CD4-positive, CD25-positive, alpha-beta regulatory T cell (primary cell): ENCODE measurements around the gene ANKS1B. TPM values are rescaled to one million over a fixed set of nuclear protein-coding genes. Genes with fewer than 3 reads are reported as not detected.
"Not testable (repeated sequence)": the region's sequence is repeated elsewhere in the genome, so short reads cannot be mapped to it uniquely, and the experiment has no call there.

ENCODE experiments used
- ATAC-seq, 2 donors: fragments of 150-1000 bp; cut with Tn5 transposase; one replicate each; pipeline ENCODE4 v1.10.0; 2021; ENCODE audit warnings: low read depth in 2 of 2, moderate number of reproducible peaks in 2 of 2, moderate library complexity in 1 of 2
- DNase-seq, 3 donors: peaks; one replicate each; pipeline versions ENCODE4 v3.0.0 to v3.0.0-alpha.2; 2012 to 2022; ENCODE audit warnings: mixed read lengths in 1 of 3
- H3K27ac ChIP-seq: one replicate; pipeline ENCODE4 v1.7.0; 2013; ENCODE audit warnings: mild to moderate bottlenecking, low read length; ENCODE audit not compliant: insufficient read depth, poor library complexity, severe bottlenecking
- H3K27me3 ChIP-seq: one replicate; pipeline ENCODE4 v1.7.0; 2013; ENCODE audit warnings: low read length; ENCODE audit not compliant: control insufficient read depth, insufficient read depth
- H3K36me3 ChIP-seq: one replicate; pipeline ENCODE4 v1.7.0; 2013; ENCODE audit warnings: mild to moderate bottlenecking, low read length, moderate library complexity; ENCODE audit not compliant: control insufficient read depth, insufficient read depth
- H3K4me1 ChIP-seq: 2 replicates; pipeline ENCODE4 v1.7.0; 2013; ENCODE audit warnings: mild to moderate bottlenecking, low read length; ENCODE audit not compliant: insufficient read depth, control insufficient read depth, poor library complexity, severe bottlenecking
- H3K4me3 ChIP-seq: one replicate; pipeline ENCODE4 v1.7.0; 2013; ENCODE audit warnings: low read depth, mild to moderate bottlenecking, low read length, moderate library complexity
- H3K9me3 ChIP-seq, 2 experiments: 1 replicate in 1 of 2; 2 replicates in 1 of 2; pipeline ENCODE4 v1.7.0; 2013; ENCODE audit warnings: low read length in 2 of 2, mild to moderate bottlenecking in 1 of 2, moderate library complexity in 1 of 2; ENCODE audit not compliant: control insufficient read depth in 2 of 2
- H3K27ac Mint-ChIP-seq, 3 donors: one replicate each; pipeline ENCODE4 v1.8.0; 2020 to 2022; ENCODE audit warnings: mild to moderate bottlenecking in 3 of 3, mixed read lengths in 3 of 3, moderate library complexity in 2 of 3
- H3K27me3 Mint-ChIP-seq: one replicate; pipeline ENCODE4 v1.8.0; 2022; ENCODE audit warnings: mild to moderate bottlenecking, mixed read lengths
- H3K36me3 Mint-ChIP-seq: one replicate; pipeline ENCODE4 v1.8.0; 2020; ENCODE audit warnings: mixed read lengths
- H3K4me1 Mint-ChIP-seq, 4 donors: one replicate each; pipeline ENCODE4 v1.8.0; 2020 to 2022; ENCODE audit warnings: mixed read lengths in 4 of 4, mild to moderate bottlenecking in 1 of 4
- H3K4me3 Mint-ChIP-seq, 4 donors: one replicate each; pipeline ENCODE4 v1.8.0; 2020 to 2022; ENCODE audit warnings: mild to moderate bottlenecking in 4 of 4, mixed read lengths in 4 of 4, moderate library complexity in 3 of 4
- H3K9me3 Mint-ChIP-seq, 7 donors: one replicate each; pipeline ENCODE4 v1.8.0; 2020 to 2022; ENCODE audit warnings: mixed read lengths in 7 of 7, mild to moderate bottlenecking in 3 of 7, moderate library complexity in 2 of 7
- polyA plus RNA-seq, 4 donors: library from polyadenylated mRNA; unstranded; fragments of 300-500 nt; fragmentation: Illumina TruSeq; gene quantifications; one replicate each; pipeline ENCODE4 v1.2.3, GENCODE V29; 2021
- total RNA-seq: library from RNA; stranded (reverse); gene quantifications from one replicate; pipeline ENCODE4 v1.2.3, GENCODE V29; 2022

The ANKS1B gene
- total and polyA plus RNA-seq, 5 donors from 2014 or later: 4.0 to 15.9 (median 9.5) TPM

DNA sequence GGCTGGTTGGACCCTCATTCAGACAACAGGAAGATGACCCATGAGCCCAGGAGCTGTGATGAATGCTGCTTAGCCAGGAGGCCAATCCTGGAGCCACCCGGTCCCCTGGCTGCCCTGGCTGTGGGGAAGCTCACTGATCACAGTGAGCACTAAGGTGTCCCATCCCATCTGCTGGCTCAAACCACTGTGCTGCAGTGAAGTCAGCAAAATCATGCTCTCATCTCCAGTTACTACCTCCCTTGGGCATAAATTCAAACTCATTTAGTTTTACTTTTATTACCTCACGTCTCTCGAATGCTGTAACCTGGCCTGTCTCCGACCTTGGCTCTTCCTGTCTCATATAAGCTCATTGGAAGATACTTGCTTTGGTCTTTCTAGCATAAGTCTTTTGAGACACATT, 1227.3 kb downstream of the ANKS1B start:
- ATAC-seq: no peak
- H3K9me3 Mint-ChIP-seq: peaks cover 0 to 2% (median 0%) of the 10 kb centered on the region in 7 donors

DNA sequence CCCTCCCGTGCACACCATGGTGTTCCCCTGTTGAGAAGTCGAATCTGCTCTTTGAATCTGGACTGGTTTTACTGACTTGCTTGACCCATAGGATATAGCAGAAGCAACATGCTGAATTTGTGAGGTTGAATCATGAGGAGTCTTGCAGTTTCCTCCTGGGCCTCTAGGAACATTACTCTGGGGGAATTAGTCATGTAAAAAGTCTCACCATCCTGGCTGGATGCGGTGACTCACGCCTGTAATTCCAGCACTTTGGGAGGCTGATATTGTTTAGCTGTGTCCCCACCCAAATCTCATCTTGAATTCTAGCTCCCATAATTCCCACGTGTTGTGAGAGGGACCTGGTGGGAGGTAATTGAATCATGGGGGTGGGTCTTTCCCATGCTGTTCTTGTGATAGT, 1228.9 kb downstream of the ANKS1B start:
- peaks cover 13% of the 10 kb centered on the region for H3K4me1 ChIP-seq
- not testable (repeated sequence) for H3K36me3 Mint-ChIP-seq, H3K27me3 ChIP-seq, H3K27ac ChIP-seq, DNase-seq, H3K27me3 Mint-ChIP-seq, H3K9me3 Mint-ChIP-seq, H3K4me3 ChIP-seq, H3K36me3 ChIP-seq, ATAC-seq, H3K9me3 ChIP-seq
- peak overlapping the region in 1 of 4 donors; percentile 2 for H3K4me3 Mint-ChIP-seq
- peaks cover 4 to 16% (median 12%) of the 10 kb centered on the region in 4 donors for H3K4me1 Mint-ChIP-seq
- H3K27ac Mint-ChIP-seq: peak overlapping the region in 1 of 3 donors; percentile 67

More for the DNA sequence above, 1227.3 kb downstream of the ANKS1B start:
- H3K4me1 Mint-ChIP-seq: peaks cover 4 to 16% (median 12%) of the 10 kb centered on the region in 4 donors
- no peaks in the 10 kb centered on the region for H3K27me3 Mint-ChIP-seq
- no peaks in the 10 kb centered on the region for H3K36me3 Mint-ChIP-seq
- no peak overlapping the region for H3K4me3 Mint-ChIP-seq
- Histone ChIP-seq H3K9me3 (no peaks in the 10 kb centered on the region), H3K27ac (no peak overlapping the region), H3K4me1 (peaks cover 13% of the 10 kb centered on the region), H3K36me3 (no peaks in the 10 kb centered on the region), H3K27me3 (no peaks in the 10 kb centered on the region), H3K4me3 (no peak overlapping the region)
- H3K27ac Mint-ChIP-seq: no peak overlapping the region
- no peak for DNase-seq

DNA sequence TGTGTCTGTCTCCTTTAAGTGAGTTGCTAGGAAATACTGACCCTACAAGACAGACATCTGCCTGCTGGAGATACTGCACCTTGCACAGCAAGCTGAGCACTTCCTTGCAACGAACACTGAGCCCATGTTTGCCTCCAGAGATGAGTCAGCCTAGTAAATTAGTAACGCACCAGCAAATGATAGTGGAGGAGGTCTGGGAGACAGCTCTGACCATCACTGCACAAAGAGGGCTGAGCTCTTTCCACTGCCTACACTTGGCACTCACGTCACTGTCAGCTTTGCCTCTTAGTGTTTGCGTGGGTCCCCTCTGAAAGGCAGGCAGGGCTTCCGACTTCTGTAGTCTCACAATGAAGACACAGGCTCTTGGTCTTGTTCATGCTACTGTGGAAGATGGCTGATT, 1230.6 kb downstream of the ANKS1B start:
- DNase-seq: peak in 1 of 3 donors; percentile 64
- no peaks in the 10 kb centered on the region for H3K27me3 ChIP-seq
- Mint-ChIP-seq H3K36me3 (no peaks in the 10 kb centered on the region), H3K9me3 (no peaks in the 10 kb centered on the region), H3K4me1 (peaks cover 4 to 16% (median 12%) of the 10 kb centered on the region in 4 donors), H3K4me3 (peak overlapping the region in 3 of 4 donors; percentile 1 to 59 (median 17)), H3K27ac (peak overlapping the region in 2 of 3 donors; percentile 22 to 47), H3K27me3 (no peaks in the 10 kb centered on the region)
- peak overlapping the region; percentile 43 for H3K4me3 ChIP-seq
- peak; percentile 56 to 59 for ATAC-seq
- H3K9me3 ChIP-seq: no peaks in the 10 kb centered on the region
- peak overlapping the region; percentile 19 for H3K27ac ChIP-seq
- H3K4me1 ChIP-seq: peaks cover 13% of the 10 kb centered on the region
- no peaks in the 10 kb centered on the region for H3K36me3 ChIP-seq

DNA sequence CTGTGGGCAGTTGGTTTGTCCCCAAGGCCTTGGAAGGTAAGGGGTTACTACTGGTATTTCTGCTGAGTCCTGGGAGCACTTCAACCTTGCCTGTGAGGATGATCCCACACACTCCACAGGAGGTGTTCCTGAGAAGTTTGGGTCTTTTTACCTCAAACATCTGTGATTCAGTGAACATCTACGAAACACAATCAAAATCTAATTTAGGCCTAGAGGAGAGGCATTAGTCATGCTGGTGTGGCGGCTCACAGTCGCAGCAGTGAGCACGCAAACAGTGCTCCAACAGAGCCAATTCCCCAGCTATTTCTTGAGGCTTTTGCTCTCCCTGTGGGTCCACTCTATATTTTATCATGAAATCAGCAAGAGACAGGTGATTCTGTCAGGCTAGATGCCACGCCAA, 1232.0 kb downstream of the ANKS1B start:
- Mint-ChIP-seq H3K27me3 (peaks cover 2% of the 10 kb centered on the region), H3K27ac (no peak overlapping the region), H3K9me3 (no peaks in the 10 kb centered on the region), H3K4me1 (peaks cover 4 to 16% (median 12%) of the 10 kb centered on the region in 4 donors), H3K36me3 (no peaks in the 10 kb centered on the region), H3K4me3 (peak overlapping the region in 1 of 4 donors; percentile 34)
- Histone ChIP-seq H3K4me3 (no peak overlapping the region), H3K27me3 (no peaks in the 10 kb centered on the region), H3K36me3 (no peaks in the 10 kb centered on the region), H3K27ac (no peak overlapping the region), H3K9me3 (no peaks in the 10 kb centered on the region), H3K4me1 (peaks cover 13% of the 10 kb centered on the region)
- DNase-seq: no peak
- ATAC-seq: no peak

DNA sequence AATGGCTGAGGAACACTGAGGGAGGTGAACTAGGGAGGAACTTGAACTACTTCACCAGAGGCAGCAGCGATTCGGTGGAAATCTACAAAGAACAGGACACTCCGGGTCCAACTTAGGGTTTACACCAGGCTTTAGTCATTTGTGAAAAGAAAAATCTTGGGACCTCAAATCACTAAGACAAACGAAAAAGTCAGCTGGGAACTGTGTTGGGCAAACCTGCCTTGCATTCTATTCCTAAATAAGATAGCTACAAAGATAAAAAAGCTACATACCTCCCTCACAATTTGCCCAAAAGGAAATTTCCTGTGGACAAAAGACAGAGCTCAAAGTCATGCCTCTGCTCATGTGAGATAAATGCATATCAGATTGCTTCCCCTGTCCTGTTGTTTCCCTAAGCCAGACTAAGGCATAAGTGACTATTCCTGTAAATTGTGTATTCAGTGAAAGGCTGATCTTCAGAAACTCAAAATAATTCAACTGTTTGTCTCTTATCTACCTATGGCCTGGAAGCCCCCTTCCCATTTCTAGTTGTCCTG, 1233.1 kb downstream of the ANKS1B start:
- Histone ChIP-seq H3K36me3 (no peaks in the 10 kb centered on the region), H3K4me1 (peaks cover 13% of the 10 kb centered on the region), H3K4me3 (no peak overlapping the region), H3K9me3 (no peaks in the 10 kb centered on the region), H3K27me3 (no peaks in the 10 kb centered on the region), H3K27ac (no peak overlapping the region)
- Mint-ChIP-seq H3K4me3 (no peak overlapping the region), H3K4me1 (peaks cover 8 to 19% (median 13%) of the 10 kb centered on the region in 4 donors), H3K36me3 (no peaks in the 10 kb centered on the region), H3K27me3 (peaks cover 6% of the 10 kb centered on the region), H3K9me3 (no peaks in the 10 kb centered on the region), H3K27ac (no peak overlapping the region)
- ATAC-seq (no peak), DNase-seq (no peak)

DNA sequence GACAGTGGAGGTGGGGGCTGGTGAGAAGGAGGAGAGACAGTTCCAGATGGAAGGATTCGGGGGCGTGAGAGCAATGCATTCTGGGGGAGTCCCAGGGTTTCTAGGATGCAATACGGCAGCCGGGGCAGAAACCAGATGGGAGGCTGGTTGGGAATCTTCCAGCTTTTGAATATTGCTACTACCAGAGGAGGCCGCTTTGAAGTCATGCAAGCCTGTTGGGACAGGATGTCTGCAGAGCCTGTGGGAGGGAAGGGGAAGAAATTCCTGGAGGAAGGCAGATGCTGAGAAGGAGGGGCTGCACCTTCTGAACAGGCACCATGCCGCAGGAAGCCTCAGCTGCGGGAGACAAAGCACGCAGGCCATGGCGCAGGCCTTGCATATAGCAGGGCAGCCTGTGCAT, 1234.2 kb downstream of the ANKS1B start:
- Mint-ChIP-seq H3K36me3 (no peaks in the 10 kb centered on the region), H3K27ac (no peak overlapping the region), H3K27me3 (peaks cover 9% of the 10 kb centered on the region), H3K9me3 (no peaks in the 10 kb centered on the region), H3K4me3 (no peak overlapping the region), H3K4me1 (peaks cover 13 to 25% (median 18%) of the 10 kb centered on the region in 4 donors)
- peaks cover 19% of the 10 kb centered on the region for H3K4me1 ChIP-seq
- no peaks in the 10 kb centered on the region for H3K27me3 ChIP-seq
- no peaks in the 10 kb centered on the region for H3K36me3 ChIP-seq
- H3K27ac ChIP-seq: no peak overlapping the region
- no peak overlapping the region for H3K4me3 ChIP-seq
- no peaks in the 10 kb centered on the region for H3K9me3 ChIP-seq
- no peak for DNase-seq
- ATAC-seq: no peak

DNA sequence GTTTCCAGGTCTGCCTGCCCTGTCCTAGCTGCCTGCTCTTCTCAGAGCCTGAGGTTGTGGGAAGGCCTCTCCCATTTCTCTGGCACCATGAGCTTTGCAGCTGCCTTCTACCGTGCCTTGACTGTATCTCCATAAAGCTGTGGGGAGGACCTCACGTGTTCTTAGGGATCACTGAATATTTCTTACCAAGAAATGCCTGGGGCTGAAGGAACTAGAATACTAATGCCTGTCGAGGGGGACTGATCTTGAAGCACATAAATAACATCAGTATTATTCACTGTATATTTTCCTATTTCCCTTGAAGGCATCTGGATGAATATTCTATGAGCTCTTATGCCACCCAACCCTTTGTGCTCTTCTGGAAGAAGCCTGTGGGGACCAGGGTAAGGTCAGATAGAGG, 1236.3 kb downstream of the ANKS1B start:
- Histone ChIP-seq H3K27me3 (no peaks in the 10 kb centered on the region), H3K36me3 (no peaks in the 10 kb centered on the region), H3K4me1 (peaks cover 6% of the 10 kb centered on the region), H3K9me3 (no peaks in the 10 kb centered on the region), H3K27ac (no peak overlapping the region), H3K4me3 (no peak overlapping the region)
- ATAC-seq: no peak
- Mint-ChIP-seq H3K36me3 (no peaks in the 10 kb centered on the region), H3K4me1 (peaks cover 4 to 11% (median 10%) of the 10 kb centered on the region in 4 donors), H3K27me3 (peaks cover 9% of the 10 kb centered on the region), H3K27ac (peak overlapping the region in 1 of 3 donors; percentile 32), H3K4me3 (peak overlapping the region in 1 of 4 donors; percentile 18), H3K9me3 (no peaks in the 10 kb centered on the region)
- DNase-seq: no peak
